HL-60/S4 treated with retinoic acid at 250 ng/mL for 4 days and 3 days (cell line): ENCODE results near the gene SKI.
"Not testable (repeated sequence)": the region's sequence is repeated elsewhere in the genome, so short reads cannot be mapped to it uniquely, and the experiment has no call there.

Source experiments
- in situ Hi-C: fragments of 300-500 bp; cut with MboI; formaldehyde crosslinking; loops from 2 replicates; pipeline ENCODE4 v1.7.0; 2022; ENCODE audit warnings: low sequenced_read_pairs

The SKI gene

GRCh38 chr1:2239384-2239985, 11.4 kb downstream of the SKI start:
- in situ Hi-C loops = no loop called here

DNA sequence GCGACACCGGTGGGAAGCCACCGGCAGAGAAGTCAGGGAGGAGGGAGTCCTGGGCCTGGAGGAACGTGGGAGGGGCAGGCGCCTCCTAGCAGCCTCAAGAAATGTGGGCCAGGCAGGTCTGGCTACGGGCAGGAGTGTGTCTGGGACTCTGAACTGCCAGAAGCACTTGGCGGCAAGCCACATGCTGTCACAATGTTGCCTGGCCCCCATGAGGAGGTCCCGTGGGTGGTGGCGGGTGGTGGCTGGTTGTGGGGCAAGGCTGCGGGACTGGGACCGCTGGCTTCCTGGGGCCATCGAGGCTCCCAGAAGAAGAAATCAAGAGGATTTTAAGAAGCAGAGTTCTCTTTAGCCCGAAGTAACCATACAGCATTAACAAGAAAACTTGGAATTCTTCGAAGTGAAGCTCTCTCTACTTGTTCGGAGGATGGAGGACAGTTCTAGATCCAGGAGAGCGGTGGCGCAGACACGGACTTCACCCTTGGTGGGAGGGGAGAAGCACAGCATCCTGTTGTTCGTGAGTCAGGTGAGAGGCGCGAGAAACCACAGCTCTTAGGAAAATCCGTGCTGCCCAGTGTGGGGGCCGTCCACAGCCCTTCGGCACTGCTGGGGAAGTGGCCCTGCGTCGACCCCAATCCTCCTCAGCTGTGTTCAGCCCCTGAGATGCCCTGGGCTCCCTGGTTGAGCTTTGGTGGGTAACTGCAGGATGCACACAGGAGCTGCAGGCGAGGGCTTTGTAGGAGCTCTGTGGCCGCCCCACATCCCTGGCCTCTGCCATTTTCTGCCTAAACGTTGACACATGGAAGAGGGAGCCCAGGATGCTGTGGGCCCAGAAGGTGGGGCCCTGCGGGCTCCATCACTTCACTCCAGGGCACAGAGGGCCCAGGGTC, 12.4 kb downstream of the SKI start:
- in situ Hi-C loops = no loop called here

GRCh38 chr1:2241820-2242219, 13.7 kb downstream of the SKI start:
- in situ Hi-C loops = no loop called here

- in situ Hi-C loops = no loop called here
These were observed 15.0 kb downstream of the SKI start for GRCh38 chr1:2242814-2243725.

DNA sequence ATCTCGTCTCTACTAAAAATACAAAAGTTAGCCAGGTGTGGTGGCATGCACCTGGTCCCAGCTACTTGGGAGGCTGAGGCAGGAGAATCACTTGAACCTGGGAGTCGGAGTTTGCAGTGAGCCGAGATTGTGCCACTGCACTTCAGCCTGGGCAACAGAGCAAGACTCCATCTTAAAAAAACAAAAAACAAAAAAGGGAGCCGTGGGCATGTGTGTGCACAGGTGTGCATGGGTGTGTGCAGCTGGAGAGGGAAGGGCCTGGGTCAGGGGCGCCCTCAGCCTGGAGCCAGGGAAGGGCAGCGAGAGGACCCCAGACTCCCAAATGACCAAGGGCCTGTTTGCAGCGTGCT, 18.9 kb downstream of the SKI start:
- in situ Hi-C loops = not testable (repeated sequence)

DNA sequence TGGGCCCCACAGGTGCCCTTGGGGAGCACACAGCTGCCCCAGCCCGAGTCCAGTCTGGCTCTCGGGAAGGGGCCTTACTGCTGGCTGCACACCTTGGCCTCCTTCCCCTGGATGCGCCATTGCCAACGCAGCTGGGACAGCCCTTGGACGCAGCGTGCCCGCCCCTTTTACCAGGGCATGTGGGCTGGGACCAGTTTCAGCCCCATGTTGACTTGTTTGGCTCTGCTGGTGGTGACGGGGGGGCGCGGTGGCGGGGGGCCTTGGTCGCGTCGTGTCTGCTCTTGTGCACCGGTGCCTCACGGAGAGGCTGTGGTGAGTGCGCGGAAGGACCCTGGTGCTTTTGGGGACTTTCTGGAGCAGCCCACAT, 19.6 kb downstream of the SKI start:
- in situ Hi-C loops = no loop called here

- in situ Hi-C loops = no loop called here
These were observed 20.2 kb downstream of the SKI start for GRCh38 chr1:2248127-2248826.

GRCh38 chr1:2248854-2249558, 20.9 kb downstream of the SKI start:
- in situ Hi-C loops = no loop called here

DNA sequence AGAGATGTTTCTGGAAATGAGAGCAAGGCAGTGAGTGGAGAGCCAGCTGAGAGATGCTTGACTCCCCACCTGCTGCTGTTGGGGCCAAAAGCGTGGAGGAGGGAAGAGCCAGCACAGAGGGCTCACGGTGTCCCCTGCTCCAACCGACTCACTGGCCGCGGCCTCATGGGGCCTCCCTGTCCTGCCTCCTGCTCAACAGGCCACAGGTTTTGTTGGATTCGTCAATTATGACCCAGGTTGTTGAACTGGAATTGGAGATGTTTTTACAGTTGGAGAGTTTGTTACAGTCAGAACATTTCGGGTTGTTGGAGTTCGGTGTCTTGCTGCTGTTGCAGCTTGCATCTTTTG, 21.4 kb downstream of the SKI start:
- in situ Hi-C loops = no loop called here

DNA sequence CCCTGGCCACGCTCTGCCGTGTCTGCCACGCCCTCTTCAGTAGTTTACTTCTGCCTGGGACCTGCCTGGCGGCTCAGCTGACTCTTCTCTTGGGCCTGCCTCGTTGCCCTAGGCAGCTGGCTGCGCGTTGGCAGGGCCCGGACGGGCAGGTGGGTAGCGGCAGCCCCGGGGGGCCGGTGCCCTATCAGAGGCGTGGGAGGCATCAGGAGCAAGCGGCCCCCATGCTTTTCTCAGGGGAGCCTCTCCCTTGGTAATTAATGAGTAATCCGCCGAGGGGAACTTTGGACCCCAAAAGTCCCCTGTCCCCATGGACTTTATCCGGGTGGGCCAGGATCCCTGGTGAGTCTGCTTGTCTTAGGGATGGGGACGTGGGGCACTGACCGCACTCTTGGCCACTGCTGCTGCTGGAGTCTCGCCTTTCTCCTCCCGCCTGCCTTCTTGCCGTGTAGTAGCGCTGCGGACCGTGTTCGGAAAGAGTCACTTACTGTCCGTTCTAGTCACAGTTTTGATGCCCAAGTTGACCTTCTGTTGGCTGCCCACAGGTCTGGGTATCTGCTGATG, 22.7 kb downstream of the SKI start:
- in situ Hi-C loops = no loop called here

GRCh38 chr1:2251363-2251762, 23.2 kb downstream of the SKI start:
- in situ Hi-C loops = no loop called here

DNA sequence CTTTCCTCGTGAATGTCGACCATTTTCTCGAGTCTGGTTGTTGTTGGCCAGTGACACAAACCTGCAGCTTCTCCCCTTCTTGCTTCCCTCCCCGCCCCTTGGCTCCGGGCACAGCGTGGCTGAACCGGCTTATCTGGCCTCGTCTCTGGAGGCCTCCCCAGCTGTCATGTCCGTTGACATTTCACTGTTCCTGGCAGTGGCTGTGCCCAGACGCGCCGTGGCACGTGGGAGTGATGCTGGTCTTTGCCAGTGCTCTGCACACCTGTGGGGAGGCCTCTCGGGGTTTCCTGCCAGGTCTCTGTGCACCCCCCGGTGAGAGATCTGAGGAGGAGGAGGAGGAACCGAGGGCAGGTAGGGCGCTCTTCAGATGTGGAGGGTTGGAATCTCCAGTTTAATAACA, 23.7 kb downstream of the SKI start:
- in situ Hi-C loops = no loop called here

GRCh38 chr1:2252423-2252822, 24.3 kb downstream of the SKI start:
- in situ Hi-C loops = no loop called here

- in situ Hi-C loops = no loop called here
These were observed 25.1 kb downstream of the SKI start for GRCh38 chr1:2253036-2253796.

- in situ Hi-C loops = no loop called here
These were observed 25.8 kb downstream of the SKI start for GRCh38 chr1:2253797-2254480.

DNA sequence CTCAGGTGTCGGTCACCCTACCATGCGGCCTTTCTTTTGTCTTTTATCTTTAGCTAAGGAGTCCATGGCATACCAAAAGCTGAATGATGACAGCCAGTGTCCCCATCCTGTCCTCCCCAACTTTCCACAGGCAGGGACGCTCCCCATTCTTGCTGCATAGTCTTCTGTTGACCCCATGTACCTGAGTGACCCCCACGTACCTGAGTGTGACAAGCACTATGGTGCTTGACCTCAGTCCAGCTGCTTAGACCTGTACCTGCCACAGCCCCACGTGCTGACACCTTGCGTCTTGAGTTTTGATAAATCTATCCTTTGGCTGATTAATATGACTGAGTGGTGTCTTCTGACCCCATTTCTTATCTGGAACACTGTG, 26.9 kb downstream of the SKI start:
- in situ Hi-C loops = no loop called here

GRCh38 chr1:2255420-2256369, 27.6 kb downstream of the SKI start:
- in situ Hi-C loops = no loop called here
